ENCODE data around the gene USH2A.

The USH2A gene

GRCh38 chr1:215710036-215710898 lies 713.0 kb downstream of the USH2A start:
- Histone ChIP-seq H3K9me3 (no peaks in the 10 kb centered on the region), H3K27me3 (no peaks in the 10 kb centered on the region), H3K4me3 (no peak overlapping the region), H3K27ac (no peak overlapping the region), H3K4me1 (no peaks in the 10 kb centered on the region), H3K36me3 (no peaks in the 10 kb centered on the region)
- TF ChIP-seq CTCF (IDR thresholded peaks at IDR 0.05): no peak
- intact Hi-C loops (cut with DNase I; ENCODE audit: low total_unique reads): no loop called here
- no peak for DNase-seq

DNA sequence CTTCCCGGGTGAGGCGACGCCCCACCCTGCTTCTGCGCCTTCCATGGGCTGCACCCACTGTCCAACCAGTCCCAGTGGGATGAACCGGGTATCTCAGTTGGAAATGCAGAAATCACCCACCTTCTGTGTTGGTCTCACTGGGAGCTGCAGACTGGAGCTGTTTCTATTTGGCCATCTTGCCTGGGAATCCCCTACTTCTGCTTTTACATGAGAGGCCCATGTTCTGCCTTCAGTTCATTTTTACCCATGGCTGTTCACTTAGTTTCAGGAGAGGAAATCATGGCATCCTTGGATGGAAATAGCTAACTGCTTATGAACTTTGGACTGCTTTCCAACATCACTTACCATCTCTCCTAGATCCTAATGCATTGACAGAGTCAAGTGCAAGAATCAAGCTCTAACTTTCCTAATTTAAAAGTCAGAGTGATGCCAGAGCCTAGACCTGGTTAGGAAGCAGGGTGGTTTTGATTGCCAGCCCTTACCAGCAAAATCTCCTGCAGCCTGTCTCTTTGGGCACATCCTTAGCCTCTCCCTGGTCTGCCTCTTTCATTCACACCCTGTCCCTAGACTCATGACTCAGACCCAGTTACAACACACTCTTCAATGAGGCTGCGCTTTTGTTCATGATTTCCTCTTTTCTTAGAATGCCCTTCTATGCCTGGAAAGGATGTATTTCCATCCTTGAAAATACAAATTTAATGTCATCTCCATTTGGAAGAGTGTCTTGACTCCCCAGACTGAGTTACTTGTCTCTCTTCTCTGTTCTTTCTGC lies 719.0 kb downstream of the USH2A start:
- Histone ChIP-seq H3K4me1 (no peaks in the 10 kb centered on the region), H3K9me3 (peaks cover 0 to 3% (median 0%) of the 10 kb centered on the region in 3 donors), H3K27me3 (no peaks in the 10 kb centered on the region), H3K36me3 (no peaks in the 10 kb centered on the region), H3K4me3 (no peak overlapping the region), H3K27ac (no peak overlapping the region)
- no peak for DNase-seq
- no peak for TF ChIP-seq CTCF (IDR thresholded peaks at IDR 0.05)
- intact Hi-C loops (cut with DNase I; ENCODE audit: low total_unique reads): no loop called here

DNA sequence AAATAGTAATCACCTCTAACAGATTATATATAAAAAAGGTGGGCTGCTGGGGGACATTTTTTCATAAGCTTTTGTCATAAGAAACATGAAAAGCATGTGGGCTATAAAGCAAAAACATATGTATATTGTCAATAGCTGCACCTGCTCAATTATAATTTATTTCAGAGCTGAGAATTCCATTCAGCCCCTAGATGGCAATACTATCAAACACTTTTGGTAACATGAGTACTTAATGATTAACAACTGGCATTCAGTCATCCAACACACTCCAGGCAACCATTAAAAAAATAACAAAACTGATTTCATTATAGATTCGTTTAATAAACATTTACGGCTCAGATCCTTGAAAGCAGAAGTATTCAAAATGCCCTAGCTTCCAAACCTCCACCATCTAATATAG lies 741.0 kb downstream of the USH2A start:
- H3K9me3 ChIP-seq: no peaks in the 10 kb centered on the region
- no peaks in the 10 kb centered on the region for H3K4me1 ChIP-seq
- H3K27me3 ChIP-seq: peaks cover 0 to 3% of the 10 kb centered on the region in 2 donors
- no peak overlapping the region for H3K4me3 ChIP-seq
- H3K27ac ChIP-seq: no peak overlapping the region
- intact Hi-C loops (cut with DNase I; ENCODE audit: low total_unique reads): no loop called here
- TF ChIP-seq CTCF (IDR thresholded peaks at IDR 0.05): no peak
- no peak for DNase-seq
- H3K36me3 ChIP-seq: no peaks in the 10 kb centered on the region

- H3K9me3 ChIP-seq: no peaks in the 10 kb centered on the region
- no peak overlapping the region for H3K27ac ChIP-seq
- DNase-seq: no peak
- no peaks in the 10 kb centered on the region for H3K4me1 ChIP-seq
- H3K4me3 ChIP-seq: no peak overlapping the region
- H3K36me3 ChIP-seq: no peaks in the 10 kb centered on the region
- TF ChIP-seq CTCF (IDR thresholded peaks at IDR 0.05): no peak
- H3K27me3 ChIP-seq: peaks cover 0 to 3% of the 10 kb centered on the region in 2 donors
- intact Hi-C loops (cut with DNase I; ENCODE audit: low total_unique reads): no loop called here
Observed at GRCh38 chr1:215681041-215681440, 742.2 kb downstream of the USH2A start.

DNA sequence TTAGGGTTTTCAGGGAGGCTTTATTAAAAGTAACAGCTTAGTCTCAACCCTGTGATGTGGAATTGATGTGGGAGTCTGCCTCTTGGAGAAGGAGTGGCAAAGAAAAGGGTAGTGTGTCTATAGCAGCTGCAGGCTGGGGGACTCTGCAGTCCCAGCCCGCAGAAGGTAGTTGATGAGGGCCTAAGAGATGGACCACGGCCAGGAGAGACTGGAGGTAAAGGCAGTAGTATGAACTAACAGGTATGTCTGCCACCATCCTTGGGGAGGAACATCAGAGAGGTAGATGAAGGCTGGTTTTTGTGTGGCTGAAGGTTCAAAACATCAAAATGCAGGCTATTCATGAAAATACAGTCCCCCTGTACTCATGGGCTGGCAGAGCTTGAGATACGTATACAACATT lies 744.0 kb downstream of the USH2A start:
- Histone ChIP-seq H3K27ac (no peak overlapping the region), H3K36me3 (no peaks in the 10 kb centered on the region), H3K27me3 (peaks cover 0 to 4% of the 10 kb centered on the region in 2 donors), H3K4me3 (no peak overlapping the region), H3K4me1 (no peaks in the 10 kb centered on the region), H3K9me3 (no peaks in the 10 kb centered on the region)
- intact Hi-C loops (cut with DNase I; ENCODE audit: low total_unique reads): no loop called here
- no peak for TF ChIP-seq CTCF (IDR thresholded peaks at IDR 0.05)
- DNase-seq: no peak
